Mesothelial cell of epicardium (in vitro differentiated cells): Measurements from ENCODE around the gene HDAC9. TPM values are rescaled to one million over a fixed set of nuclear protein-coding genes. Genes with fewer than 3 reads are reported as not detected.
A peak's percentile ranks its signal among the peaks of the same experiment; 100 is the strongest.

ENCODE experiments used
- DNase-seq, 2 experiments: peaks; one replicate each; pipeline ENCODE4 v3.0.0; 2021; ENCODE audit warnings: low spot score in 2 of 2; ENCODE audit not compliant: unreplicated experiment in 2 of 2
- H3K27ac Mint-ChIP-seq: 2 replicates; pipeline ENCODE4 v1.8.0; 2021; ENCODE audit warnings: mixed read lengths
- H3K27me3 Mint-ChIP-seq: 2 replicates; pipeline ENCODE4 v1.8.0; 2021; ENCODE audit warnings: low read depth, mixed read lengths
- H3K36me3 Mint-ChIP-seq: 2 replicates; pipeline ENCODE4 v1.8.0; 2021; ENCODE audit warnings: mixed read lengths
- H3K4me1 Mint-ChIP-seq: 2 replicates; pipeline ENCODE4 v1.8.0; 2021; ENCODE audit warnings: mixed read lengths
- H3K4me3 Mint-ChIP-seq: 2 replicates; pipeline ENCODE4 v1.8.0; 2021; ENCODE audit warnings: mild to moderate bottlenecking, moderate library complexity, mixed read lengths
- H3K9me3 Mint-ChIP-seq: 2 replicates; pipeline ENCODE4 v1.8.0; 2021; ENCODE audit warnings: mixed read lengths
- CTCF ChIP-seq: fragments of 200-600 bp; sonication (generic); IDR thresholded peaks from one replicate; pipeline ENCODE4 v1.5.0; 2021; ENCODE audit warnings: antibody characterized with exemption; ENCODE audit not compliant: unreplicated experiment
- total RNA-seq: library from RNA; stranded (reverse); gene quantifications from 3 replicates; pipeline ENCODE4 v1.2.1, GENCODE V29; 2021

Gene HDAC9
- total RNA-seq, 1 donor from 2014 or later, result 37.4 TPM

GRCh38 chr7:19009936-19010280, 514.4 kb downstream of the HDAC9 start:
- Mint-ChIP-seq H3K4me3 (no peak overlapping the region), H3K27ac (no peak overlapping the region), H3K9me3 (peaks cover 31% of the 10 kb centered on the region), H3K36me3 (peaks cover 14% of the 10 kb centered on the region), H3K4me1 (no peaks in the 10 kb centered on the region), H3K27me3 (no peaks in the 10 kb centered on the region)
- no peak for TF ChIP-seq CTCF
- no peak for DNase-seq

GRCh38 chr7:19011212-19011611, 515.7 kb downstream of the HDAC9 start:
- H3K36me3 Mint-ChIP-seq, result peaks cover 23% of the 10 kb centered on the region
- no peak overlapping the region for H3K27ac Mint-ChIP-seq
- H3K27me3 Mint-ChIP-seq, result no peaks in the 10 kb centered on the region
- no peak for DNase-seq
- peaks cover 42% of the 10 kb centered on the region for H3K9me3 Mint-ChIP-seq
- no peak overlapping the region for H3K4me3 Mint-ChIP-seq
- no peaks in the 10 kb centered on the region for H3K4me1 Mint-ChIP-seq
- no peak for TF ChIP-seq CTCF

- H3K27ac Mint-ChIP-seq, result no peak overlapping the region
- no peak for DNase-seq
- H3K4me3 Mint-ChIP-seq, result no peak overlapping the region
- no peaks in the 10 kb centered on the region for H3K27me3 Mint-ChIP-seq
- H3K9me3 Mint-ChIP-seq, result peaks cover 63% of the 10 kb centered on the region
- no peaks in the 10 kb centered on the region for H3K4me1 Mint-ChIP-seq
- no peak for TF ChIP-seq CTCF
- H3K36me3 Mint-ChIP-seq, result peaks cover 45% of the 10 kb centered on the region
Measured at GRCh38 chr7:19015098-19015497, 519.5 kb downstream of the HDAC9 start.

GRCh38 chr7:19016140-19016539, 520.6 kb downstream of the HDAC9 start:
- Mint-ChIP-seq H3K4me3 (no peak overlapping the region), H3K9me3 (peaks cover 62% of the 10 kb centered on the region), H3K36me3 (peaks cover 48% of the 10 kb centered on the region), H3K27ac (no peak overlapping the region), H3K27me3 (no peaks in the 10 kb centered on the region), H3K4me1 (no peaks in the 10 kb centered on the region)
- TF ChIP-seq CTCF, result no peak
- no peak for DNase-seq

- H3K27ac Mint-ChIP-seq, result no peak overlapping the region
- peaks cover 60% of the 10 kb centered on the region for H3K9me3 Mint-ChIP-seq
- no peaks in the 10 kb centered on the region for H3K4me1 Mint-ChIP-seq
- no peaks in the 10 kb centered on the region for H3K27me3 Mint-ChIP-seq
- TF ChIP-seq CTCF, result peak; percentile 35
- DNase-seq, result no peak
- H3K4me3 Mint-ChIP-seq, result no peak overlapping the region
- H3K36me3 Mint-ChIP-seq, result peaks cover 48% of the 10 kb centered on the region
Measured at GRCh38 chr7:19017374-19017773, 521.8 kb downstream of the HDAC9 start.

- Mint-ChIP-seq H3K9me3 (peaks cover 38% of the 10 kb centered on the region), H3K36me3 (peaks cover 38% of the 10 kb centered on the region), H3K4me3 (no peak overlapping the region), H3K27ac (no peak overlapping the region), H3K4me1 (peaks cover 11% of the 10 kb centered on the region), H3K27me3 (no peaks in the 10 kb centered on the region)
- no peak for DNase-seq
- TF ChIP-seq CTCF, result no peak
Measured at GRCh38 chr7:19020062-19020461, 524.5 kb downstream of the HDAC9 start.
